ENCODE data around the gene NECTIN4. TPM values are rescaled to one million over a fixed set of nuclear protein-coding genes. Genes with fewer than 3 reads are reported as not detected.
"Not testable (repeated sequence)": the region's sequence is repeated elsewhere in the genome, so short reads cannot be mapped to it uniquely, and the experiment has no call there.

The NECTIN4 gene
- total RNA-seq, 1 donor from 2014 or later: not detected

DNA sequence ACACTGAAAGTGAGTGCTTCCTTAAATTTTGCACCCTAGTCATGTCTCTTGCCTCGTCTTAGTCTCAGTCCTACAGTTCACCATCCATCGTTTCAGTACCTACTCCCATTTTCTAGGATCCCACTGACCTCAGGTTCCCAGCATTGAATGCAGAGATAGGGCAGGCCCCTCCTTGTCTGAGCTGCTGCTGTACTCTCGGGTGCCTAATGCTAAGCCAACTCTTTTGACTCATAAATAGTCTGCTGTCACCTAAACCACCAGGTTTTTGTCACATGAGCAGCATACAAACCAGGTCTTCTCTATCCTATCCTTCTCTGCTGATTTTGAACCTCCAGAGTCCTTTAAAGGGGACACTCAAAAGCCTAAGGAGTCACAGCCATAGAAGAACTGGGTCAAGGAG lies 22.7 kb downstream of the NECTIN4 start:
- Histone ChIP-seq H3K27ac (no peak overlapping the region), H3K9ac (no peak overlapping the region), H3K79me2 (ENCODE audit: low read depth) (no peaks in the 10 kb centered on the region), H3K36me3 (no peaks in the 10 kb centered on the region), H3F3A (ENCODE audit: low read depth) (no peaks in the 10 kb centered on the region), H3K9me3 (ENCODE audit: low read depth) (no peaks in the 10 kb centered on the region), H3K27me3 (peaks cover 10% of the 10 kb centered on the region), H3K4me1 (no peaks in the 10 kb centered on the region), H3K4me3 (no peak overlapping the region), H3K4me2 (no peak overlapping the region), H4K20me1 (ENCODE audit: low read depth) (no peaks in the 10 kb centered on the region), H2AFZ (replicated peaks) (no peak overlapping the region)
- H3K27ac Mint-ChIP-seq: no peak overlapping the region
- DNase-seq (ENCODE audit: low spot score): no peak
- TF ChIP-seq EZH2phosphoT487 (IDR thresholded peaks at IDR 0.05): no peak
- no peak for TF ChIP-seq EZH2 (IDR thresholded peaks at IDR 0.05)
- TF ChIP-seq, protein P1, sequence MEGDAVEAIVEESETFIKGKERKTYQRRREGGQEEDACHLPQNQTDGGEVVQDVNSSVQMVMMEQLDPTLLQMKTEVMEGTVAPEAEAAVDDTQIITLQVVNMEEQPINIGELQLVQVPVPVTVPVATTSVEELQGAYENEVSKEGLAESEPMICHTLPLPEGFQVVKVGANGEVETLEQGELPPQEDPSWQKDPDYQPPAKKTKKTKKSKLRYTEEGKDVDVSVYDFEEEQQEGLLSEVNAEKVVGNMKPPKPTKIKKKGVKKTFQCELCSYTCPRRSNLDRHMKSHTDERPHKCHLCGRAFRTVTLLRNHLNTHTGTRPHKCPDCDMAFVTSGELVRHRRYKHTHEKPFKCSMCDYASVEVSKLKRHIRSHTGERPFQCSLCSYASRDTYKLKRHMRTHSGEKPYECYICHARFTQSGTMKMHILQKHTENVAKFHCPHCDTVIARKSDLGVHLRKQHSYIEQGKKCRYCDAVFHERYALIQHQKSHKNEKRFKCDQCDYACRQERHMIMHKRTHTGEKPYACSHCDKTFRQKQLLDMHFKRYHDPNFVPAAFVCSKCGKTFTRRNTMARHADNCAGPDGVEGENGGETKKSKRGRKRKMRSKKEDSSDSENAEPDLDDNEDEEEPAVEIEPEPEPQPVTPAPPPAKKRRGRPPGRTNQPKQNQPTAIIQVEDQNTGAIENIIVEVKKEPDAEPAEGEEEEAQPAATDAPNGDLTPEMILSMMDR (IDR thresholded peaks at IDR 0.05): no peak
- H3K36me3 Mint-ChIP-seq: no peaks in the 10 kb centered on the region
- no peak overlapping the region for H3K4me3 Mint-ChIP-seq
- no peaks in the 10 kb centered on the region for H3K9me3 Mint-ChIP-seq
- no peaks in the 10 kb centered on the region for H3K4me1 Mint-ChIP-seq
- peaks cover 4% of the 10 kb centered on the region for H3K27me3 Mint-ChIP-seq (ENCODE audit: insufficient read depth, low read depth)

DNA sequence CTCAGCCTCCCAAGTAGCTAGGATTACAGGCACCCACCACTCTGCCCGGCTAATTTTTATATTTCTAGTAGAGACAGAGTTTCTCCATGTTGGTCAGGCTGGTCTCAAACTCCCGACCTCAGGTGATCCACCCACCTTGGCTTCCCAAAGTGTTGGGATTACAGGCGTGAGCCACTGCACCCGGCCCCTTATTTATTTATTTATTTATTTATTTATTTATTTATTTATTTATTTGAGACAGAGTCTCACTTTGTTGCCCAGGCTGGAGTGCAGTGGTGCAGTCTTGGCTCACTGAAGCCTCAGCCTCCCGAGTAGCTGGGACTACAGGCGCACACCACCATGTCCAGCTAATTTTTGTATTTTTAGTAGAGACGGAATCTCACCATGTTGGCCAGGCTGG lies 23.7 kb downstream of the NECTIN4 start:
- H3K4me1 Mint-ChIP-seq; H3K79me2 ChIP-seq (ENCODE audit: low read depth); H3K4me1 ChIP-seq; H2AFZ ChIP-seq (replicated peaks); H3K4me3 Mint-ChIP-seq; H3K27ac ChIP-seq; H3K27me3 Mint-ChIP-seq (ENCODE audit: insufficient read depth, low read depth); H3K9ac ChIP-seq; H4K20me1 ChIP-seq (ENCODE audit: low read depth); H3F3A ChIP-seq (ENCODE audit: low read depth); H3K36me3 Mint-ChIP-seq; DNase-seq (ENCODE audit: low spot score); H3K4me3 ChIP-seq; H3K9me3 Mint-ChIP-seq; H3K9me3 ChIP-seq (ENCODE audit: low read depth); H3K4me2 ChIP-seq; H3K36me3 ChIP-seq; H3K27ac Mint-ChIP-seq: not testable (repeated sequence)
- peaks cover 10% of the 10 kb centered on the region for H3K27me3 ChIP-seq

DNA sequence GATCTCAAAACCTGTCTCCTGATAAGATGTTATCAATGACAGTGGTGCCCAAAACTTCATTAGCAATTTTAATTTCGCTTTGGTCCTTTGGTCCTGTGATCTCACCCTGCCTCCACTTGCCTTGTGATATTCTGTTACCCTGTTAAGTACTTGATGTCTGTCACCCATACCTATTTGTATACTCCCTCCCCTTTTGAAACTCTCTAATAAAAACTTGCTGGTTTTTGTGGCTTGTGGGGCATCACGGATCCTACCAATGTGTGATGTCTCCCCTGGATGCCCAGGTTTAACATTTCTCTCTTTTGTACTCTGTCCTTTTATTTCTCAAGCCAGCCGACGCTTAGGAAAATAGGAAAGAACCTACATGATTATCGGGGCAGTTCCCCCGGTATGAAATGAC lies 25.4 kb downstream of the NECTIN4 start:
- H3K27ac Mint-ChIP-seq; H3K4me3 ChIP-seq; H3K4me2 ChIP-seq; H3K9ac ChIP-seq; H3K9me3 Mint-ChIP-seq; H2AFZ ChIP-seq (replicated peaks); H3K9me3 ChIP-seq (ENCODE audit: low read depth); H3K36me3 Mint-ChIP-seq; H4K20me1 ChIP-seq (ENCODE audit: low read depth); H3K27me3 Mint-ChIP-seq (ENCODE audit: insufficient read depth, low read depth); H3K4me1 ChIP-seq; H3K36me3 ChIP-seq; H3K27ac ChIP-seq; H3F3A ChIP-seq (ENCODE audit: low read depth); DNase-seq (ENCODE audit: low spot score); H3K79me2 ChIP-seq (ENCODE audit: low read depth); H3K4me1 Mint-ChIP-seq; H3K4me3 Mint-ChIP-seq: not testable (repeated sequence)
- H3K27me3 ChIP-seq: peaks cover 10% of the 10 kb centered on the region

DNA sequence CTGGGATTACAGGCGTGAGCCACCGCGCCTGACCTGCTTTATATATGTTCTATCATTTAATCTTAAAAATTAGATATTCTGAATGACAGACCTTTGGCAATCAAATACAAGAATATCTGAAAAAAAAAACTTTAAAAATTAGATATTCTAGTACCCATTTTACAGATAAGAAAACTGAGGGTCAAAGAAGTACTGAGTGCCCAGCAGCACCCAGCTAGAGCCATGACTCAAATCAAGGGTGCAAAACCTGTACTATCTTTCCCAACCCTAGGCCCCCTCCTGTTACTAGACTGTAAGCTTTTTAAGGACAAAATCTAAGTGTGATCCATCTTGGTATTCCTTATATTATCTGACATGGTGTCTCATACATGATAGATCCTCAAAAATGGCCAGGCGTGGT lies 27.9 kb downstream of the NECTIN4 start:
- Histone ChIP-seq H3K36me3 (no peaks in the 10 kb centered on the region), H4K20me1 (ENCODE audit: low read depth) (no peaks in the 10 kb centered on the region), H3K9me3 (ENCODE audit: low read depth) (no peaks in the 10 kb centered on the region), H3K79me2 (ENCODE audit: low read depth) (no peaks in the 10 kb centered on the region), H3K4me3 (no peak overlapping the region), H3K27ac (no peak overlapping the region), H3F3A (ENCODE audit: low read depth) (no peaks in the 10 kb centered on the region), H3K4me2 (no peak overlapping the region), H3K27me3 (peaks cover 10% of the 10 kb centered on the region), H3K9ac (no peak overlapping the region), H2AFZ (replicated peaks) (no peak overlapping the region), H3K4me1 (no peaks in the 10 kb centered on the region)
- H3K9me3 Mint-ChIP-seq: no peaks in the 10 kb centered on the region
- H3K27me3 Mint-ChIP-seq (ENCODE audit: insufficient read depth, low read depth): peaks cover 6% of the 10 kb centered on the region
- H3K27ac Mint-ChIP-seq: no peak overlapping the region
- no peaks in the 10 kb centered on the region for H3K36me3 Mint-ChIP-seq
- peak overlapping the region; percentile 53 for H3K4me3 Mint-ChIP-seq
- TF ChIP-seq EZH2 (IDR thresholded peaks at IDR 0.05): no peak
- TF ChIP-seq EZH2phosphoT487 (IDR thresholded peaks at IDR 0.05): no peak
- TF ChIP-seq, protein P1 (IDR thresholded peaks at IDR 0.05): no peak
- DNase-seq (ENCODE audit: low spot score): no peak
- H3K4me1 Mint-ChIP-seq: no peaks in the 10 kb centered on the region

Measured in neural progenitor cell (in vitro differentiated cells).